GM12878 (cell line): ENCODE data around the gene MZT2A.
"Not testable (repeated sequence)": the region's sequence is repeated elsewhere in the genome, so short reads cannot be mapped to it uniquely, and the experiment has no call there.

ENCODE experiments used
- BHLHE40 ChIP-seq, 2 experiments: fragments of 450-650 bp in 1 of 2; IDR thresholded peaks; 2 replicates each; pipeline ENCODE4 v1.6.1; 2011 to 2017; ENCODE audit warnings: low read depth in 2 of 2, borderline replicate concordance in 1 of 2, improper control_type of control experiment in 1 of 2, low read length in 1 of 2, mild to moderate bottlenecking in 1 of 2
- CREM ChIP-seq: IDR thresholded peaks from 2 replicates; pipeline ENCODE4 v1.6.1; 2014; ENCODE audit warnings: antibody characterized with exemption, low read depth
- CTCF ChIP-seq, 3 experiments: IDR thresholded peaks in 2 of 3; conservative IDR thresholded peaks in 1 of 3; 2 replicates each; pipeline ENCODE4 v1.5.1; 2011; ENCODE audit warnings: low read depth in 3 of 3, low read length in 3 of 3, mild to moderate bottlenecking in 3 of 3, control low read depth in 2 of 3, moderate library complexity in 2 of 3, inconsistent platforms in 1 of 3, mixed read lengths in 1 of 3; ENCODE audit not compliant: control insufficient read depth in 2 of 3, insufficient read depth in 1 of 3; ENCODE audit errors: extremely low read depth in 1 of 3
- EP300 ChIP-seq, 2 experiments: fragments of 150-350 bp in 1 of 2; IDR thresholded peaks; 2 replicates each; pipeline ENCODE4 v1.6.1; 2011 to 2012; ENCODE audit warnings: low read depth in 2 of 2, low read length in 2 of 2, borderline replicate concordance in 1 of 2, improper control_type of control experiment in 1 of 2, inconsistent platforms in 1 of 2; ENCODE audit not compliant: control insufficient read depth in 1 of 2
- FOXM1 ChIP-seq: IDR thresholded peaks from 2 replicates; pipeline ENCODE4 v1.6.1; 2012; ENCODE audit warnings: low read depth, mild to moderate bottlenecking, inconsistent platforms, low read length, moderate library complexity
- PML ChIP-seq: IDR thresholded peaks from 2 replicates; pipeline ENCODE4 v1.6.1; 2012; ENCODE audit warnings: low read length, inconsistent platforms
- POLR2A ChIP-seq: IDR thresholded peaks from 2 replicates; pipeline ENCODE4 v1.6.1; 2011; ENCODE audit warnings: low read depth, mild to moderate bottlenecking, low read length
- POLR2AphosphoS2 ChIP-seq: IDR thresholded peaks from 2 replicates; pipeline ENCODE4 v1.6.1; 2011; ENCODE audit warnings: low read depth, mild to moderate bottlenecking, low read length, improper control_type of control experiment, moderate library complexity
- POLR2AphosphoS5 ChIP-seq: IDR thresholded peaks from 2 replicates; pipeline ENCODE4 v1.6.1; 2011; ENCODE audit warnings: mild to moderate bottlenecking, low read length, inconsistent platforms
- RAD21 ChIP-seq: IDR thresholded peaks from 2 replicates; pipeline ENCODE4 v1.6.1; 2011; ENCODE audit warnings: mild to moderate bottlenecking, low read depth, low read length, moderate library complexity; ENCODE audit not compliant: insufficient read depth
- SIN3A ChIP-seq: IDR thresholded peaks from 2 replicates; pipeline ENCODE4 v1.6.1; 2012; ENCODE audit warnings: low read depth, low read length, improper control_type of control experiment
- TAF1 ChIP-seq: IDR thresholded peaks from 2 replicates; pipeline ENCODE4 v1.6.1; 2011; ENCODE audit warnings: mild to moderate bottlenecking, low read depth, low read length, borderline replicate concordance
- TCF3 ChIP-seq: IDR thresholded peaks from 2 replicates; pipeline ENCODE4 v1.6.1; 2012; ENCODE audit warnings: low read depth, mild to moderate bottlenecking, low read length, borderline replicate concordance; ENCODE audit not compliant: insufficient read depth
- TCF7 ChIP-seq: IDR thresholded peaks from 2 replicates; pipeline ENCODE4 v1.6.1; 2014; ENCODE audit warnings: antibody characterized with exemption, borderline replicate concordance

- not testable (repeated sequence) for TF ChIP-seq EP300 (IDR thresholded peaks at IDR 0.05; ENCODE audit: borderline replicate concordance in 1 of 2, control insufficient read depth in 1 of 2, low read depth in 2 of 2, low read length in 2 of 2); POLR2AphosphoS2; FOXM1; POLR2A; SIN3A; CTCF (IDR thresholded peaks at IDR 0.05 in 2 of 3, conservative IDR thresholded peaks at IDR 0.05 in 1 of 3; ENCODE audit: control insufficient read depth in 2 of 3, extremely low read depth in 1 of 3, insufficient read depth in 1 of 3, low read depth in 3 of 3, low read length in 3 of 3); CREM; POLR2AphosphoS5; TCF3; TAF1; BHLHE40 (IDR thresholded peaks at IDR 0.05; ENCODE audit: borderline replicate concordance in 1 of 2, low read depth in 2 of 2, low read length in 1 of 2); PML; TCF7; RAD21
Observed at GRCh38 chr2:131473266-131473665, 18.9 kb downstream of the MZT2A start.
